Measurements from ENCODE around the gene HOXB1. TPM values are rescaled to one million over a fixed set of nuclear protein-coding genes. Genes with fewer than 3 reads are reported as not detected.

The HOXB1 gene
- total RNA-seq, 2 donors from 2014 or later: not detected

GRCh38 chr17:48568499-48569239 is 37.9 kb upstream of the HOXB1 start:
- DNase-seq (no peak), ATAC-seq (no peak)
- intact Hi-C loops (cut with DNase I): no loop called here

- DNase-seq (no peak), ATAC-seq (no peak)
- intact Hi-C loops (cut with DNase I): no loop called here
These were observed 37.0 kb upstream of the HOXB1 start for GRCh38 chr17:48567646-48568354.

- no peak for ATAC-seq
- intact Hi-C loops (cut with DNase I): no loop called here
- DNase-seq: no peak
These were observed 36.4 kb upstream of the HOXB1 start for GRCh38 chr17:48567209-48567608.

- DNase-seq (no peak), ATAC-seq (no peak)
- intact Hi-C loops (cut with DNase I): no loop called here
These were observed 35.9 kb upstream of the HOXB1 start for GRCh38 chr17:48566717-48567116.

GRCh38 chr17:48565925-48566710 is 35.3 kb upstream of the HOXB1 start:
- intact Hi-C loops (cut with DNase I): no loop called here
- DNase-seq: no peak
- ATAC-seq: no peak

GRCh38 chr17:48565022-48565554 is 34.3 kb upstream of the HOXB1 start:
- ATAC-seq: no peak
- DNase-seq: no peak
- intact Hi-C loops (cut with DNase I): no loop called here

- ATAC-seq (peak; percentile 70 to 71), DNase-seq (no peak)
- intact Hi-C loops (cut with DNase I): no loop called here
These were observed 33.6 kb upstream of the HOXB1 start for GRCh38 chr17:48564188-48565021.

DNA sequence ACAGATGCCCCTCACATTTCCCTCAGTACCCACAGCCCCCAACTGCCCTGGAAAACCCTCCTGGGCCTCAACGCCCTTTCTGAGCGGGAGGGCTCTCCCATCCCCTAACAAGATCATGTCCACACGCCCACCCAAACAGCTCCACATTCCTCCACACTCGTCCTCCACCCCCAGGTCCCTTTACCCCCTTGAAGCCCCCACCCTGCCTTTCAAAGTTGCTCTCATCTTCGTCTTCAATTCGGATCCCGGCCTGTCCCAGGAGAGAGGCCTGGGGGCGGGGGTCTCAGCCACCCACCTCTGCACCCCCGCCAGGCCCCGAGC is 33.0 kb upstream of the HOXB1 start:
- ATAC-seq (no peak), DNase-seq (no peak)
- intact Hi-C loops (cut with DNase I): no loop called here

DNA sequence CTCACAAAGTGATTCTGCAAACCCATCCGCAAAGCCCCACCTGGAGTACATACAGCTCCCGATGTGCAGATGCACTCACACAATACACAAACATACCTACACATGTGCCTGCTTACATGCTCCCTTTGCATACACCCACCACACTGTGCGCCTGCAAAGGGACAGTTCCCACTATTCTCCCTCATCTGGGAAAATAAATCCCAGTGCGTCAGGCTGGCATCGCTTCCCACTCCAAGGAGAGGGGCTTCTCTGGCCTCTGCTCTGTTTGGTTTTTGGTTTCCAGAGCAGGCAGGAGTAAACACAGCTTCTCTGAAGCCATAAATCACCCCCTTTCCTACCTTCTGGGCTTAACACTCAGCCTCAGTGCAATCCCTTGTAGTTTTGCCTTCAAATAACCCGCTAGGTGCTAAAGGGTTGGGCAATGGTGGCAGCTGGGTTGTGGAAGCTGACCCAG is 32.6 kb upstream of the HOXB1 start:
- intact Hi-C loops (cut with DNase I): no loop called here
- DNase-seq (no peak), ATAC-seq (no peak)

DNA sequence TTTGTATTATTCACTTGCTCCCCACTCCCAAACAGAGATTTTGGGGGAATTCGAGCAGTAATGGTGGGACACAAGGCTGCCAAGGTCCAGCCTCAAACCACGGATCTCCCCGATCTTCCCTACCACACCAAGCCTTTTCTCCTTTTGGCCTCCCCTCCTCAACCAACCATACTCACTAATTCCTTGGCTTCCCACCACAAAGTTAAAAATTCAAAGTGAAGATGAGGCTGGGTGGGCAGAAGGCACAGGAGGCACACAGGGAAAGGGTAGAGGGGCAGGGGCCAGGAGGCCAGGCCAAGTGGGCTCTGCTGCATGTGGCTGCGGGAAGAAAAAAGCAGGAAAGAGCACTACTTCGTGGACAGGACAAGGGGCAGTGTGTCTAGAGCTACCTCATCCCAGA is 32.1 kb upstream of the HOXB1 start:
- intact Hi-C loops (cut with DNase I): no loop called here
- DNase-seq (no peak), ATAC-seq (no peak)

- DNase-seq (no peak), ATAC-seq (no peak)
- intact Hi-C loops (cut with DNase I): no loop called here
These were observed 31.3 kb upstream of the HOXB1 start for GRCh38 chr17:48561884-48562810.

- DNase-seq (no peak), ATAC-seq (no peak)
- intact Hi-C loops (cut with DNase I): no loop called here
These were observed 29.3 kb upstream of the HOXB1 start for GRCh38 chr17:48559840-48560817.

- intact Hi-C loops (cut with DNase I): no loop called here
- no peak for DNase-seq
- ATAC-seq: no peak
These were observed 28.5 kb upstream of the HOXB1 start for GRCh38 chr17:48559122-48559839.

DNA sequence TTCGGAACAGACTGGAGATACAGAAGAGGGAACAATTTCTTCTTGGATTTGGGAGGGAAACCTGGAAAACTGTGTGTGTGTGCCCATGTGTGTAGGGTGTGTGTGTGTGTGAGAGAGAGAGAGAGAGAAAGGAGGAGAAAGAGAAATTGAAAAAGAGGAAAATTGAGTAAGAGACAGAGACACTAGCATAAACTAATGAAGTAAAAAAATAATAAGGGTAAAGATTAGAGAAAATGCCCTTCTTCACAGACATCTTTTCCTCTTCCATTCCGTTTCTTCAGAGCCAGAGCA is 28.0 kb upstream of the HOXB1 start:
- intact Hi-C loops (cut with DNase I): no loop called here
- DNase-seq: no peak
- no peak for ATAC-seq

- ATAC-seq: no peak
- intact Hi-C loops (cut with DNase I): no loop called here
These were observed 27.4 kb upstream of the HOXB1 start for GRCh38 chr17:48558057-48558830.

More at GRCh38 chr17:48558057-48558830, 27.4 kb upstream of the HOXB1 start:
- no peak for DNase-seq
